Testis (tissue), 3 donors: ENCODE data around the gene ITGB1. TPM values are rescaled to one million over a fixed set of nuclear protein-coding genes. Genes with fewer than 3 reads are reported as not detected.

ENCODE experiments used
- DNase-seq: peaks from one replicate; pipeline ENCODE4 v3.0.0-alpha.2; 2019
- H3K27ac ChIP-seq, 2 donors: fragments of 200-600 bp; sonication (generic); one replicate each; pipeline ENCODE4 v1.5.1; 2019
- H3K27me3 ChIP-seq: fragments of 200-600 bp; sonication (generic); one replicate; pipeline ENCODE4 v1.5.1; 2019
- H3K36me3 ChIP-seq: fragments of 200-600 bp; sonication (generic); one replicate; pipeline ENCODE4 v1.5.1; 2017; ENCODE audit warnings: low read depth; ENCODE audit errors: missing control alignments
- H3K4me1 ChIP-seq: fragments of 200-600 bp; sonication (generic); one replicate; pipeline ENCODE4 v1.5.1; 2019
- H3K4me3 ChIP-seq, 2 donors: fragments of 200-600 bp; sonication (generic); one replicate each; pipeline ENCODE4 v1.5.1; 2017 to 2019
- H3K9me3 ChIP-seq: fragments of 200-600 bp; sonication (generic); one replicate; pipeline ENCODE4 v1.5.1; 2017
- POLR2A ChIP-seq: fragments of 450-650 bp; IDR thresholded peaks from one replicate; pipeline ENCODE4 v1.6.1; 2017; ENCODE audit warnings: antibody characterized with exemption, mild to moderate bottlenecking, moderate library complexity
- WGBS, 2 donors: methylation state at CpG; one replicate each; pipeline ENCODE4 v1.1.5; 2018; 5-methylcytosine and 5-hydroxymethylcytosine counted together
- intact Hi-C: fragments of 100-400 bp; cut with DNase I; formaldehyde crosslinking; loops from one replicate; pipeline ENCODE4 v1.15.1; 2023; ENCODE audit warnings: low total_unique reads
- polyA plus RNA-seq: library from polyadenylated mRNA; stranded (reverse); fragments of 350-450 nt; fragmentation: Illumina TruSeq; extraction: RNeasy Lipid Tissue Mini Kit (QIAGEN cat#74804); gene quantifications from one replicate; pipeline ENCODE4 v1.2.3, GENCODE V29; 2014; ENCODE audit warnings: low read depth, low replicate concordance; ENCODE audit not compliant: insufficient read depth
- total RNA-seq, 2 donors: library from RNA; depleted of rRNA; stranded (reverse); fragments of >200 nt; gene quantifications; one replicate each; pipeline ENCODE4 v1.2.3, GENCODE V29; 2016
- TF ChIP-seq, protein P1 (sequence below), 3 experiments: fragments of 450-650 bp in 2 of 3; fragments of 200-600 bp in 1 of 3; sonication (generic) in 1 of 3; IDR thresholded peaks; one replicate each; pipeline ENCODE4 v1.5.1; 2016 to 2019; ENCODE audit warnings: antibody characterized with exemption in 3 of 3, mild to moderate bottlenecking in 2 of 3, moderate library complexity in 1 of 3

The ITGB1 gene
- total and polyA plus RNA-seq, 3 donors from 2014 or later = 158 to 189 (median 175) TPM

DNA sequence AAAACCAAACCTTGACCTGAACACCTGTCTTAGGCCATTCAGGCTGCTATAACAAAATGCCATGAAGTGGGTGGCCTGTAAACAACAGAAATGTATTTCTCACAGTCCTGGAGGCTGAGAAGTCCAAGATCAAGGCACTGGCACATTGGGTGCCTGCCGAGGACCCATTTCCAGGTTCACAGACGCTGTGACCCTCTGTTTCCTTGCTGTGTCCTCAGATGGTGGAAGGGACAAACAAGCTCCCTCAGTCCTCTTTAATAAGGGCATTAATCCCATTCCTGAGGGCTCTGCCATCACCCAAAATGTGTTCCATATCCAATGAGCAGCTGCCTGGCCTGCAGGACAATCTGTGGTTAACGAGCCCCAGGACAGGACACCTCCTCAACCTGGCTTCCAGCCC is 67.6 kb downstream of the ITGB1 start:
- Histone ChIP-seq H3K27ac (no peak overlapping the region), H3K27me3 (no peaks in the 10 kb centered on the region), H3K36me3 (no peaks in the 10 kb centered on the region), H3K4me3 (no peak overlapping the region), H3K9me3 (no peaks in the 10 kb centered on the region), H3K4me1 (no peaks in the 10 kb centered on the region)
- no peak for TF ChIP-seq POLR2A
- TF ChIP-seq, protein P1, sequence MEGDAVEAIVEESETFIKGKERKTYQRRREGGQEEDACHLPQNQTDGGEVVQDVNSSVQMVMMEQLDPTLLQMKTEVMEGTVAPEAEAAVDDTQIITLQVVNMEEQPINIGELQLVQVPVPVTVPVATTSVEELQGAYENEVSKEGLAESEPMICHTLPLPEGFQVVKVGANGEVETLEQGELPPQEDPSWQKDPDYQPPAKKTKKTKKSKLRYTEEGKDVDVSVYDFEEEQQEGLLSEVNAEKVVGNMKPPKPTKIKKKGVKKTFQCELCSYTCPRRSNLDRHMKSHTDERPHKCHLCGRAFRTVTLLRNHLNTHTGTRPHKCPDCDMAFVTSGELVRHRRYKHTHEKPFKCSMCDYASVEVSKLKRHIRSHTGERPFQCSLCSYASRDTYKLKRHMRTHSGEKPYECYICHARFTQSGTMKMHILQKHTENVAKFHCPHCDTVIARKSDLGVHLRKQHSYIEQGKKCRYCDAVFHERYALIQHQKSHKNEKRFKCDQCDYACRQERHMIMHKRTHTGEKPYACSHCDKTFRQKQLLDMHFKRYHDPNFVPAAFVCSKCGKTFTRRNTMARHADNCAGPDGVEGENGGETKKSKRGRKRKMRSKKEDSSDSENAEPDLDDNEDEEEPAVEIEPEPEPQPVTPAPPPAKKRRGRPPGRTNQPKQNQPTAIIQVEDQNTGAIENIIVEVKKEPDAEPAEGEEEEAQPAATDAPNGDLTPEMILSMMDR (IDR thresholded peaks at IDR 0.05) = no peak
- WGBS, 2 donors = 59 to 94% methylated on average over 3 of the region's 3 CpGs
- DNase-seq = no peak
- intact Hi-C loops = no loop called here

DNA sequence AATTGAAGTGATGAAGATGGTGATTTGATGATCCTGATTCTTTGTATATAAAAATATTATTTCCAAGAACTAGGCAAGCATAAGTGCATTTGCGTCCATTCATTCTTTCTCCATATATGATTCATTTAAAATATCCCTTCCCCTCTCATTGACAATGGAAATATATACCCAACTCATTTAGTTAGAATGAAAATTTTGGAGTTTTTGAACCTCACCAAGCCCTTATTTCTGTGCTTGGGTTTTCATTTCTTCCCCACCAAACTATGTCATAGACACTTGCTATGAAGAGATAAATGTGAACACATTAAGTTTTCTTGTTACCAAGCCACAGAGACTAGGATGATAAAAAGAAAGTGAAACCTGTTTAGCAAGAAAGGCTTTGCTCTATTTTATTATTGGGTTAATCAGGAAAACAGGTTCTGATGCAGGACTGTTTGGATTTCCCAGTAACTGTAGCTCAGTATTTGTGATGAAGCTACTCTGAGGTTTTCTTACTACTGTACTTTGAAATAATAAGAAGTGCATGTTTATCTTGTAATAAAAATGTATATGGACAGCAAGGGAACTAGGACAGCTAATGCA is 68.3 kb downstream of the ITGB1 start:
- Histone ChIP-seq H3K9me3 (no peaks in the 10 kb centered on the region), H3K27ac (no peak overlapping the region), H3K36me3 (no peaks in the 10 kb centered on the region), H3K27me3 (no peaks in the 10 kb centered on the region), H3K4me1 (no peaks in the 10 kb centered on the region), H3K4me3 (no peak overlapping the region)
- DNase-seq = no peak
- WGBS, 2 donors = 90 to 97% methylated on average over 1 of the region's 1 CpG
- intact Hi-C loops = no loop called here
- TF ChIP-seq POLR2A = no peak
- TF ChIP-seq, protein P1 (IDR thresholded peaks at IDR 0.05) = no peak

DNA sequence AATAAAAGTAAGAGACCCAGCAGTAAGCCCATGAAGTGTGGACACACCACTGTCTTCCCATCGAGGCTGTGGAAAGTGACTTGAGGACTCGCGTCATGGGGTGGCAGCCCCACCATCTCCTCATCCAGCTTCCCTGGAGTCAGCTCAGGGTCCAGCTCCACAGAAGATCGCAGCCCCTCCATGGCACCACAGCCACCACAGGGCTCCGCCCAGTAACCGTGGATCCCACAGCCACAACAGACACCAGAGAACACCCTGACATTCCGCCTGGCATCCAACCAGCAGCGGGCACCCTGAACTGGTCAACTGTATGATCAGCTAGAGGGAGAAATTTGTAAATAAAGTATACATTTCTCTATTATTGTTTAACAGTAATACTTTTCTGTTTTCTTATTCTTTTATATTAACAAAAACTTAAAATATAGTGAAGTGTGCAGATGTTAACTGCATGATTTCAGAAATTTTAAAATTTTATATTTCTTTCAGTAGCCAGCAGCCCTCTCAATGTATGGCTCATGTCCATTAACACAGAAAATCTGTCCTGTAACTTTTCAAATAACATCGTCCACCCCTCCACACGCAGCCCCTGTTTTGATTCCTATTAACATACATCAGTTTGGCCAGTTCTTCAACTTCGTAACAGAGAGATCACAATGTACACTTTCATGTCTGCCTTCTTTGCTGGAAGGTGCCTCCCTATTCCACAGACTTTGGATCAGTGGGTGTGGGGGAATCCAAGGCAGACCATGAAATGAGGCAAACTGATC is 69.7 kb downstream of the ITGB1 start:
- TF ChIP-seq POLR2A = no peak
- TF ChIP-seq, protein P1 (IDR thresholded peaks at IDR 0.05) = no peak
- Histone ChIP-seq H3K36me3 (no peaks in the 10 kb centered on the region), H3K9me3 (no peaks in the 10 kb centered on the region), H3K27ac (no peak overlapping the region), H3K4me1 (no peaks in the 10 kb centered on the region), H3K4me3 (no peak overlapping the region), H3K27me3 (no peaks in the 10 kb centered on the region)
- 90 to 93% methylated on average over 8 to 11 of the region's 11 CpGs for whole genome bisulfite sequencing, 2 donors
- DNase-seq = no peak
- intact Hi-C loops = no loop called here

DNA sequence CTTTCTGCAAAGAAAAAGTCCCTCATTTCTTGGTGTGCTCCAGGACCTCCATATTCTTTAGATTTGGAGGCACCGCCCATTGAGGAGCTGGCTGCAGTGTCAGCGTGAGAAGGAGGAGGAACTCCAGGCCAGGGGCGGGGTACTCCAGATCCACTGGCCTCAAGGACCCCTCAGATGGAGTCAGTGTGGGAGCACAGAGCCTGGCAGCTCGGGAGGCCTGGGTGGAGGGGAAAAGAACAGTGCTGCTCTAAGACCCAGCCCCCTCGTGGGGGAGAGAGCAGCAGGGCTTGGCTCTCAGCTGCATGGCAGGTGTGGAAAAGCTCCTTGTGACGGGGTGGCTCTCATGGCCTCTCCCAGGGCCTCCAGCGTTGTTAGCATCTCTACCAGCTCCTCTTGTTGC is 70.5 kb downstream of the ITGB1 start:
- no peaks in the 10 kb centered on the region for H3K4me1 ChIP-seq
- TF ChIP-seq POLR2A = no peak
- TF ChIP-seq, protein P1 (IDR thresholded peaks at IDR 0.05) = no peak
- no peaks in the 10 kb centered on the region for H3K9me3 ChIP-seq
- no peaks in the 10 kb centered on the region for H3K36me3 ChIP-seq
- no peaks in the 10 kb centered on the region for H3K27me3 ChIP-seq
- intact Hi-C loops = no loop called here
- 82 to 86% methylated on average over 6 to 7 of the region's 7 CpGs for WGBS, 2 donors
- no peak overlapping the region for H3K27ac ChIP-seq
- no peak for DNase-seq
- H3K4me3 ChIP-seq = no peak overlapping the region
